Gastrocnemius medialis (tissue), 4 donors: Measurements from ENCODE around the gene PITHD1. TPM values are rescaled to one million over a fixed set of nuclear protein-coding genes. Genes with fewer than 3 reads are reported as not detected.
A peak's percentile ranks its signal among the peaks of the same experiment; 100 is the strongest.

Experiments used
- ATAC-seq, 2 donors: fragments of 150-250 bp; one replicate each; pipeline ENCODE4 v1.9.1; 2016
- DNase-seq, 2 donors: peaks; one replicate each; pipeline ENCODE4 v3.0.0-alpha.2; 2019
- H3K27ac ChIP-seq, 4 donors: fragments of 200-600 bp; sonication (generic); 1 replicate in 1 of 4; 2 replicates in 3 of 4; pipeline ENCODE4 v1.5.1; 2016 to 2018; ENCODE audit warnings: mild to moderate bottlenecking in 2 of 4, moderate library complexity in 1 of 4
- H3K27me3 ChIP-seq, 3 donors: fragments of 200-600 bp; sonication (generic) in 2 of 3; 1 replicate in 1 of 3; 2 replicates in 2 of 3; pipeline versions ENCODE4 v1.5.1 to v1.6.0; 2016 to 2019; ENCODE audit warnings: mild to moderate bottlenecking in 1 of 3, moderate library complexity in 1 of 3
- H3K36me3 ChIP-seq, 2 donors: fragments of 200-600 bp; sonication (generic) in 1 of 2; one replicate each; pipeline ENCODE4 v1.5.1; 2017 to 2018
- H3K4me1 ChIP-seq, 2 donors: fragments of 200-600 bp; sonication (generic) in 1 of 2; one replicate each; pipeline ENCODE4 v1.5.1; 2016 to 2017; ENCODE audit warnings: mild to moderate bottlenecking in 2 of 2
- H3K4me3 ChIP-seq, 4 donors: fragments of 200-600 bp; sonication (generic) in 3 of 4; 1 replicate in 1 of 4; 2 replicates in 3 of 4; pipeline ENCODE4 v1.5.1; 2016 to 2019; ENCODE audit warnings: mild to moderate bottlenecking in 2 of 4
- H3K9me3 ChIP-seq, 3 donors: fragments of 200-600 bp; sonication (generic) in 2 of 3; 1 replicate in 1 of 3; 2 replicates in 2 of 3; pipeline ENCODE4 v1.5.1; 2016 to 2019
- CTCF ChIP-seq, 5 experiments: fragments of 450-650 bp in 3 of 5; fragments of 200-600 bp in 2 of 5; sonication (generic) in 2 of 5; IDR thresholded peaks in 4 of 5; conservative IDR thresholded peaks in 1 of 5; 1 replicate in 4 of 5; 2 replicates in 1 of 5; pipeline ENCODE4 v1.5.1; 2016 to 2019; ENCODE audit warnings: antibody characterized with exemption in 5 of 5, mild to moderate bottlenecking in 3 of 5, moderate library complexity in 3 of 5
- POLR2A ChIP-seq, 2 donors: fragments of 450-650 bp; IDR thresholded peaks; one replicate each; pipeline ENCODE4 v1.6.1; 2017; ENCODE audit warnings: antibody characterized with exemption in 2 of 2, mild to moderate bottlenecking in 2 of 2, moderate library complexity in 2 of 2
- in situ Hi-C, 4 donors: fragments of 200-750 bp; cut with MboI; loops; one replicate each; pipeline versions ENCODE4 v1.15.0 to v1.8.0; 2017; ENCODE audit warnings: low sequenced_read_pairs in 4 of 4
- intact Hi-C: fragments of 100-400 bp; cut with DNase I; formaldehyde crosslinking; loops from one replicate; pipeline ENCODE4 v1.15.1; 2023; ENCODE audit warnings: low total_unique reads
- total RNA-seq, 4 donors: library from RNA; depleted of rRNA; stranded (reverse); fragments of >200 nt; gene quantifications; one replicate each; pipeline versions ENCODE4 v1.1.0 to v1.2.3, GENCODE V29; 2016

PITHD1 gene
- total RNA-seq, 4 donors from 2014 or later = 79.9 to 104 (median 90.3) TPM

GRCh38 chr1:23741609-23742008 is 36.6 kb upstream of the PITHD1 start:
- no peaks in the 10 kb centered on the region for H3K27me3 ChIP-seq
- no peak overlapping the region for H3K27ac ChIP-seq
- no peaks in the 10 kb centered on the region for H3K9me3 ChIP-seq
- DNase-seq (no peak), ATAC-seq (no peak)
- H3K4me1 ChIP-seq = peaks cover 25 to 26% of the 10 kb centered on the region in 2 donors
- intact Hi-C loops (no loop called here), in situ Hi-C loops (loop anchor here in 1 of 4 donors (5.0 kb wide), 1 partner anchor 49 kb away; the partner anchor contains the start of gene RPL11)
- H3K36me3 ChIP-seq = peaks cover 0 to 6% of the 10 kb centered on the region in 2 donors
- TF ChIP-seq POLR2A (IDR thresholded peaks at IDR 0.05) (no peak), CTCF (IDR thresholded peaks at IDR 0.05 in 4 of 5, conservative IDR thresholded peaks at IDR 0.05 in 1 of 5) (no peak)
- H3K4me3 ChIP-seq = no peak overlapping the region

GRCh38 chr1:23742670-23743286 is 35.4 kb upstream of the PITHD1 start:
- Histone ChIP-seq H3K36me3 (peaks cover 0 to 10% of the 10 kb centered on the region in 2 donors), H3K4me3 (peak overlapping the region; percentile 85 to 97 (median 94)), H3K27ac (peak overlapping the region; percentile 84 to 95 (median 92)), H3K4me1 (peaks cover 32 to 33% of the 10 kb centered on the region in 2 donors), H3K27me3 (no peaks in the 10 kb centered on the region), H3K9me3 (no peaks in the 10 kb centered on the region)
- intact Hi-C loops (loop anchor here (1.0 kb wide), 1 partner anchor 51 kb away; the partner anchor contains the start of gene RPL11), in situ Hi-C loops (loop anchor here in 1 of 4 donors (5.0 kb wide), 1 partner anchor 50 kb away; the partner anchor contains the start of gene RPL11)
- ATAC-seq (peak; percentile 45 to 49), DNase-seq (no peak)
- TF ChIP-seq CTCF (IDR thresholded peaks at IDR 0.05 in 4 of 5, conservative IDR thresholded peaks at IDR 0.05 in 1 of 5) (no peak), POLR2A (IDR thresholded peaks at IDR 0.05) (no peak)

DNA sequence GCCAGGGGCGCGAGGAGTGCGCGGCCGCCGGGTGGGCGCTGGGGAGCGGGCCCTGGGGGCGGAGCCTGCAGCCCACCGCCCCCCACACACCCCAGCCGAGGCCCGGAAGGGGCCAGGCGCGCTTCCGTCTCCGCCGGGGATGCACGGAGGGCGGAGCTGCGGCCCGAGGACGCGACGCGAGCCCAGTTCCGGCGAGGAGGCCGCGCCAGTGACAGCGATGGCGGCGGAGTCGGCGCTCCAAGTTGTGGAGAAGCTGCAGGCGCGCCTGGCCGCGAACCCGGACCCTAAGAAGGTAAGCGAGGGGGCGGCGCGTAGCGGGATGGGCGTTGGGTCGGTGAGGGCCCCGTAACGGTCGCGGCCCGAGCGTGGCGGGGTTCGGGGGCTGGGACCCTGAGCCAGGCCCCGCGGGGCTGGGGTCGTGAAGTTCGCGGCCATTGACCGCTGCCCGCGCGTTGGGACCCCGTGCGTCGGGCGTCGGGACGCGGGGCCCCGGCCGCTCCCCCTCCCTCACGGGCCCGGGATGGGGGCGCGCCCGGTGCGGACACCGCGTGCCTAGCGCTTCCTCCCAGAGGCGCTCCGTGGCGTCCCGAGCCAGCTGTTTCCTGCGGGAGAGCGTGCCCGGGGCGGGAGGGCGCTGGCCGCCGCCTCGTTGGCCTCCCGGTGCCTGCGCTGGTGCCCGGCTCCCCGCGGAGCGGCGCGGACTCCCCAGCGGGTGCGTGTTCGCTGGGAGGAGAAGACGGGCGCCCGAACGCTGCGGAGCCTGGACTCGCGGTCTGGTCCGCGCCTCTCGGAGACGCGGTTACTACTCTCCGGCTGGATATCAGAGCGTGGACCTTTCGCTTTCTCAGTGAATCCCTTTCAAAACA is 34.7 kb upstream of the PITHD1 start, which contains the start of gene ELOA:
Gene ELOA, plus strand, starts transcription at position 185 of the 866 bp plus-strand sequence. Its CDS starts 33 bp downstream, at position 218.
- no peaks in the 10 kb centered on the region for H3K9me3 ChIP-seq
- DNase-seq = peak; percentile 36 to 59
- peaks cover 0 to 10% of the 10 kb centered on the region in 2 donors for H3K36me3 ChIP-seq
- ATAC-seq = peak; percentile 87 to 89
- in situ Hi-C loops (loop anchor here in 1 of 4 donors (5.0 kb wide), 1 partner anchor 51 kb away; the partner anchor contains the start of gene RPL11), intact Hi-C loops (loop anchor here (1.0 kb wide), 2 partner anchors 35 to 52 kb away; partner anchors contain the start of genes PITHD1 and RPL11)
- peak within 1 kb of the TSS; percentile 84 to 95 (median 92) for H3K27ac ChIP-seq
- no peaks in the 10 kb centered on the region for H3K27me3 ChIP-seq
- TF ChIP-seq CTCF (IDR thresholded peaks at IDR 0.05 in 4 of 5, conservative IDR thresholded peaks at IDR 0.05 in 1 of 5) (no peak), POLR2A (IDR thresholded peaks at IDR 0.05) (peak; percentile 53 to 70)
- peak within 1 kb of the TSS; percentile 85 to 97 (median 94) for H3K4me3 ChIP-seq
- peaks cover 34 to 36% of the 10 kb centered on the region in 2 donors for H3K4me1 ChIP-seq

- Histone ChIP-seq H3K9me3 (no peaks in the 10 kb centered on the region), H3K4me3 (no peak overlapping the region), H3K36me3 (peaks cover 0 to 24% of the 10 kb centered on the region in 2 donors), H3K4me1 (peaks cover 34 to 37% of the 10 kb centered on the region in 2 donors), H3K27ac (no peak overlapping the region), H3K27me3 (no peaks in the 10 kb centered on the region)
- ATAC-seq = no peak
- in situ Hi-C loops = no loop called here
- TF ChIP-seq POLR2A (IDR thresholded peaks at IDR 0.05) (no peak), CTCF (IDR thresholded peaks at IDR 0.05 in 4 of 5, conservative IDR thresholded peaks at IDR 0.05 in 1 of 5) (peak in 2 of 5 experiments; percentile 13 to 19)
- no peak for DNase-seq
- intact Hi-C loops = no loop called here
These were observed 32.7 kb upstream of the PITHD1 start for GRCh38 chr1:23745515-23745914.
